ENCODE results near the gene PURB.
"Not testable (repeated sequence)": the region's sequence is repeated elsewhere in the genome, so short reads cannot be mapped to it uniquely, and the experiment has no call there.

PURB gene

DNA sequence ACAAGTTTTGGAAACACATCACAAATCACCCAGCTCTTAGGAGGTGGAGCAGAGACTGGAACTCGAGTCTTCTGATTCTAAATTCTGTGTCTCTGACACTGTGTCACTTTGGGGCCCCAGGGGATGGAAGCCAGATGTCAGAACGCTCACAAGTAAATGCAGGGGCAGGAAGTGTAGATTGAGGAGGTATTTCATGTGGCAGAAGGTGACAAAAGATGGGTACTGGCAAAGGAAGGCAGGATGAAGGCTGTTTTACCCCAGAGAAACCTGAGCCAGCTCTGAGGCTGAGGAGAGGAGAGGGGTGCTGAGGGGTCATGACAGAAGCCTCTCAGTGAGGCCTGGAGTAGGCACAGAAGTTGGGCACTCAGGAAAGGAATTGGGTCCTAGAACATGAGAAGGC, 6.0 kb upstream of the PURB start:
- no peak for DNase-seq

DNA sequence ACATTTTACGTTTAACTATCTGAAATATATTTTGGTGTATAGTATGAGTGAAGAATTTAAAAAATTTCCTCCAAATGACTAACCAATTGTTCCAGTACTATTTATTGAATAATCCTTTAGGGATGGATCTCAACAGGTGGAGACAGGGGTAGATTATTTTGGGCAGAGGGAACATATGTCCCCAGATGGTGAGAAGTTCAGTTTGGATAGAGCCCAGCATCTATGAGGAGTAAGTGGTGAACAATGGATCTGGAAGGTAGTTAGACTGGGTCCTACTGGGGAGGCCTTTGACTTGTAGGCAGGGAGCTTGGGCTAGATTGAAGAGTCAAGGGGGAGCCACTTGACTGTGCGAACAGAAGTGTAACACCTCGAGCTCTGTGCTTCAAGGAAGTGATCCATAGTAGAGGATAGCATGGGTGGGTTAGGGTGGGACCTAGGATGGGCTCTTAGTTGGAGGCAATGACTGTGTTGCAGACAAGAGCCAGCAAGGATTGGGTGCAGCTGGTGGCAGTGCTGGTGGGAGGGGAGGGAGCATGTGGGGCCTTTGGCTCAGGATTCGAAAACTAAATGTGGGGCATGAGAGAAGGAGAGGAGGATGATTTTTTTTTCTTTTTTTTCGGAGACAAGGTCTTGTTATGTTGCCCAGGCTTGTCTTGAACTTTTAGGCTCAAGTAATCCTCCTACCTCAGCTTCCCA, 3.9 kb upstream of the PURB start:
- DNase-seq = no peak

DNA sequence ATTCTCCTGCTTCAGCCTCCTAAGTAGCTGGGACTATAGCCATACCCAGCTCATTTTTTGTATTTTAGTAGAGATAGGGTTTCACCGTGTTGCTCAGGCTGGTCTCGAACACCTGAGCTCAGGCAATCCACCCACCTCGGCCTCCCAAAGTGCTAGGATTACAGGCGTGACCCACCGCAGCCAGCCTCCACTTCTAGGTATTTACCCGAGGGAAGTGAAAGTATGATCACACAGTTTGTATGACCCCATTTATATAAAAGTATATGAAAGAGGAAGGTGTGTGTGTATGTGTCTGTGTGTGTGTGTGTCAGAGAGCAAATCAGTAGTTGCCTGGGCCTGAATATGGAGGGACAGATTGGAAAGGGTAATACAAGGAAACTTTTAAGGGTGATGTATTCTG, 2.0 kb upstream of the PURB start:
- DNase-seq = no peak

DNA sequence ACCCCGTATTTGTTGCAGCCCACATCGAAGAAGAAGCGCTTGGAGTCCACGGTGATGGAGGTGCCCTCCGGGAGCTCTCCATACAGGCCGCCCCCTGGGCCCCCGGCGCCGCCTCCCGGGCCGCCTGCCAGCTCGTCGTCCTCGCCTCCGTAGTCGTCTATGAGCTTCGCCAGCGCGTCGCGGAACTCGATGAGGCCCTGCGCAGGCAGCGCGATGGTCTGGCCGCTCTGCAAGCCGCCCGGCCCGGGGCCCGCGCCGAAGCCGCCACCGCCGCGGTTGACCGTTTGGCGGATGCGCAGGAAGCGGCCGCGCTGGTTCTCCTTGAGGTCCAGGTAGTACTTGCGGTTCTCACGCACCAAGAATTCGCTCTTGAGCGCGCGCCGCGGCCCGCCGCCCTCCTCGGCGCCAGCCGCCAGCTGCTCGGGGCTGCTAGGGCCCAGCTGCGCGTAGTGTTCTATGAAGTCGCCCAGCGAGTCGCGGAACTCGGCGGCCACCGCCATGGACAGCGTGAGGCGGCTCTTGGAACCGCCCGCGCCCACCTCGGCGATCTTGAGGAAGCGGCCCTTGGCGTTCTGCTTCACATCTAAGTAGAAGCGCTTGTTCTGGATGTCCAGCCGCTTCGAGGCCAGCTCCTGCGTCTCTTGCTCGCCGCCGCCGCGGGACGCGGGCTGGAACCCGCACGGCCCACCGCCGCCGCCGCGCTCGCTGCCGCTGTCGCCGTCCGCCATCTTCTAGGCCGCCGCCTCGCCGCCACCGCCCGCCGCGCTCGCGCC, 523 bp downstream of the PURB start:
- no peak for DNase-seq

DNA sequence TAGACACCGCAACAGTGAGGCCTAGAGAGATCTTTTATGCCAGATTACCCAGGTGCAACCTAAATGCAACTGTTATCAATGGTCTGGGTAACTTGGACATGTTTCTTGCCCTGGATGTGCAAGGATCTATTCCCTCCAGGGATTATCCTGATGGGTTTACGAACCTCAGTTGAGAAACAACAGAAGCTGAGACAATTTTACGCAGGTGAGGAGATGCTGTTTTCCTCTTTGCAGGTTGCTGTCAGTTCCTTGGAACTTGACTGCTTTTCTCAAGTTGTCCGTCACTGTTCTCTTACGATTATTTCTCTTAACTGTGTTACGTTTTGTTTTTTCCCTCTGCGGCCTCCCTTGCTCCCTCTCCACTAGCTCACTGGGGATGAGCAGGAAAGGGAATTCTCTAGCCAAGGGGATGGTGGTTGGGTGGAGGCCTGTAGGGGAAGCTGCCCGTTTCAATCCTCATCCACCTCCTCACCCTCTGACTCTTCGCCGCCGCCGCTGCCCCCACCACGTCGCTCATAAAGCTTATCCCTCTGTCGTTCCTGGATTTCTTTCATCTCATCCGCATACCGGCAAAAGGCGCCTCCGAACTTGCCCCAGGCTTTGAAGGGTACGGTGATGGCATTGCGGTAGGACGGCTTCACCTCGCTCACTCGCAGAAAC, 1.2 kb downstream of the PURB start:
- no peak for DNase-seq

DNA sequence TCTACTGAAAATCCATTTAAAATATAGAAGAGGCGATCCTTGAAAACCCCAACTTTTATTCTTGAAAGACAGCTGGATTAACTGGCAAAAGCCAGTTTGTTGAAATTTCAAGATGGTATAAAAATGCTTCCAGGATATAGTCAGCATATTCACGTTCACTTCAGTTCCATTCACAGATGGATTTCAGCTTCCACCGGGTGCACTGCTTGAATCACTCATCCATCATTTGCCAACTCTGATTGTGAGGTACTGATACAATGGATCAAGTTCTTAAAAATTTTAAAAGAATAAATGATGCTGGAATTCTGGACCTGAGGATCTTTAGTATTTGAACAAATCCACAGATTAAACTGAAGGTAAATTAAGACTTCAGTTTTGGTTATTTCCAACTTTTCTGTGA, 2.4 kb downstream of the PURB start:
- no peak for DNase-seq

DNA sequence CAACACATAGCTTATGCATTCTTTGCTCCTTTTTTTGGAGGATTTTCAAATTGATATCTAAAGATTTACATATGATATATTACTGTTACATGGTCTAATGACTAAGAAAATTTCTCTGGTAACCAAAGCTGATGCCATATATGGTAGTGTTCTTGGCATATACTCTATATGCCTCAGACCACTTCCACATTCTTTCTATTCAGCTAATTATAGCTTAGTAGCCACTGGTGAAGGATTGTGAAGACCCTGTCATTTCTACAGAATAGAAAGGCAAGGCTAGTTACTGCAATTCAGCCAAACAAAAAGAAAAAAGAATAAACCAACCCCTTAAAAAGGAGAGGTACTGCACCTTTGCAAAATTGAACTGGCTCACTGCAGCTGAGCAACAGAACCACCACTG, 3.7 kb downstream of the PURB start:
- no peak for DNase-seq

DNA sequence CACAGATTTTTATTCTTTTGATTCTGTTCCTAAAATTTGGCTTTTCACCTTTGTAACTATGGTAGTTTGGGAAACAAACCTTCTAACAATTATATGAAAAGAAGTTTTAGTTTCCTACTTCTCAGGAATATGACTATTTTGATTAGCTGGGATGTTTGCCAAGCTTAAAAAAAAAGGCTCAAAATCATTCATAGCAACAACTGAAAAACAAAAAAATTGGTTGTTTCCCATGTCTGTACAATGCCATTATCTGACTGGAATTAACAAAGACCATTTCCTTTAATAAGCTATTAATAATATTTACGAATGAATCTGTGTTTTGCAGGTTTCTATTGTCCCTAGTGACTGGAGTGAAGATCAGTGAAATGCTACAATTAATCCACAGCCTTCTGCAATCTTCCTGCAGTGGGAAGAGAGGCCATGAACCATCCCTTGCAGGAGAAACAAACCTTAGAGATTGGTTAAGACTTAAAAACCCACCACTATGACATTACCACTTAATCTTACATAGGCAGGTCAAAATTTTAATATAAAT, 4.2 kb downstream of the PURB start:
- DNase-seq = no peak

DNA sequence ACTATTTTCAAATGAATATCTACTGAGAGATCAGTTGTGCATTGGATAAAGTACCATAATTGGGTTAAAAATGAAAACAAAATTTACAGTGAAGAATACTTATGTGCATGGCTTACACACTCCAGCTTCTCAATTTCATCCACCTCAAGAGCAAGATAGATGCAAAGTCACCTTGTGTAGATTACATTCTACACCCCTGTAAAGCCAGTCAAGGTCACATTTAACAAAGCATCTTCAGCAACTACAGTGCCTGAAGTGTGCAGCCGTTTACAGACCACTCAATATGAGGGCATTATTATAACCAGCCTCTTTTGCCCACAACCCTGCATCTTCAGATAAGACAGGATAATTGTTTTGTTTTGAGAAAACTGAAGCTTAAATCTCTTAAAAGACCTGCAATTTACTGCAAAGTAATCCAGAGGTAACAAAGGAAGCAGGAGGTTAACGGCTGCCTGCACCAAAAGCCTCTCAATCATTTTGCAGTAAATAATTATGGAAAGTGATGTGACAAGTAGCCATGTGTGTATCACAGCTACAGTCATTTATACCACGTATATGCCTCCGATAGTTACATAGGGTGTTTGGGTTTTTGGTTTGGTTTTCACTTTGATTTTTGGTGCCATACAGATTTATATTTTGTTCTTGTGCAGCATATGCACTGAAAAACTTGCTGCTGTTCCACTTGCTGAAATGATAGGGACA, 4.9 kb downstream of the PURB start:
- no peak for DNase-seq

DNA sequence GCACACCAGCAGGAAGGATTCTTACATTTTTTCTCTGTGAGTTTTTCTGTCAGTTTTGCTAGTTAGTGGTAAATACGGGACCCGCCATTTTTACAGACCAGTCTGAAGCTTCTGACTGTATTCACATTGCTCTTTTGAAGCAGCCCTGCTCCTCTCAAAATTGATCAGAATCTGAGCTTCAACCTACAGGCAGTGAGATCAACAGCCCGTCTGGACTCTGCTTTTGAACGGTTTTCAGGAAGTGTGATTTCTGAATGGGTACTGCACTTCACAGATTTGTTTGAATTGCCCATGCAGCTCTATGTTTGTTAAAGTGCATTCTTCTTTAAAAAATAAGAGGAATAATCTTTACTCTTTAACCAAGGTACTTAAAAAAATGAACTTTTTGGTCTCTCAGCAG, 8.9 kb downstream of the PURB start:
- DNase-seq = no peak

DNA sequence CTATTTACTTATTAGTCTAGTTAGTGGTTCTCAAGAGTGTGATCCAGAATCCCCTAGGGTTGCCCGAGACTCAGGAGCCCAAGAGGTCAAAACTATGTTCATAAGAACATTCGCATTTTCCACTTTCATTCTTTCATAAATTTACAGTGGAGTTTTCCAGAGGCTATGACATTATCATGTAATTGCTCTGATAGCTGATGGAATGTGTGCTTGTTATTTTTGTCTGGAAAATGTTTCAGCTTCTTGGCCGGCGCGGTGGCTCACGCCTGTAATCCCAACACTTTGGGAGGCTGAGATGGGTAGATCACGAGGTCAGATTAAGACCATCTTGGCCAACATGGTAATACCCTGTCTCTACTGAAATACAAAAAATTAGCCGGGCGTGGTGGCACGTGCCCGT, 10.1 kb downstream of the PURB start:
- no peak for DNase-seq

DNA sequence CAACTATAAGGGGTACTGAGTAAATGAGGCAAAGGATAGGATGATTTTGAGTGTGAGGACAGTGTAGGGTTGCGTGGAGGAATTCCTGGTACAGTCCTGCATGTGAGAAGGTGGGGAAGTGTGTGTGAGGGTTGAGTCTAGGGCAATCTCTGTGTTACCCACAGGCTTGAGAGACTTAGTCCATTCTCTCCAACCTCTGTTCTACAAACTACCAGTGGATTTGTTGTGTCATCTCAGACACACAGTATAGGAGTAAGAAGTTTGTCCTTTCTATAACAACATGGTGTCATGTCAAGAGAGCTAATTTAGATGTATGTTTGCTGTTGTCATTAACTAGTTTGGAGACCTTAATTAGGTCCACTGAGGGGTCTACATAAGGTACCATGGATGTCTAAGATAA, 12.5 kb downstream of the PURB start:
- no peak for DNase-seq

DNA sequence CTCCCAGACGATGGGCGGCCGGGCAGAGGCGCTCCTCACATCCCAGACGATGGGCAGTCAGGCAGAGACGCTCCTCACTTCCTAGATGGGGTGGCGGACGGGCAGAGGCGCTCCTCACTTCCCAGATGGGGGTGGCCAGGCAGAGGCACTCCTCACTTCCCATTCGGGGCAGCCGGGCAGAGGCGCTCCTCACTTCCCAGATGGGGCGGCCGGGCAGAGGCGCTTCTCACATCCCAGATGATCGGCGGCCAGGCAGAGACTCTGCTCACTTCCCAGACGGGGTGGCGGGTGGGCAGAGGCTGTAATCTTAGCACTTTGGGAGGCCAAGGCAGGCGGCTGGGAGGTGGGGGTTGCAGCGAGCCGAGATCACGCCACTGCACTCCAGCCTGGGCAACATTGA, 13.4 kb downstream of the PURB start:
- not testable (repeated sequence) for DNase-seq

DNA sequence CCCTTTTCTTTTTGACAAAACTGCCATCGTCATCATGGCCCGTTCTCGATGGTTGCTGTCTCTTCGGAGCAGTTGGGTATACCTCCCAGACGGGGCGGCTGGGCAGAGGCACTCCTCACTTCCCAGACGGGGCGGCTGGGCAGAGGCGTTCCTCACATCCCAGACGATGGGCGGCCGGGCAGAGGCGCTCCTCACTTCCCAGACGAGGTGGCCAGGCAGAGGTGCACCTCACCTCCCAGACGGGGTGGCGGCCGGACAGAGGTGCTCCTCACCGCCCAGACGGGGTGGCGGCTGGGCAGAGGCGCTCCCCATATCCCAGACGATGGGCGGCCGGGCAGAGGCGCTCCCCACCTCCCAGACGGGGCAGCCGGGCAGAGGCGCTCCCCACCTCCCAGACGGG, 14.6 kb downstream of the PURB start:
- not testable (repeated sequence) for DNase-seq

DNA sequence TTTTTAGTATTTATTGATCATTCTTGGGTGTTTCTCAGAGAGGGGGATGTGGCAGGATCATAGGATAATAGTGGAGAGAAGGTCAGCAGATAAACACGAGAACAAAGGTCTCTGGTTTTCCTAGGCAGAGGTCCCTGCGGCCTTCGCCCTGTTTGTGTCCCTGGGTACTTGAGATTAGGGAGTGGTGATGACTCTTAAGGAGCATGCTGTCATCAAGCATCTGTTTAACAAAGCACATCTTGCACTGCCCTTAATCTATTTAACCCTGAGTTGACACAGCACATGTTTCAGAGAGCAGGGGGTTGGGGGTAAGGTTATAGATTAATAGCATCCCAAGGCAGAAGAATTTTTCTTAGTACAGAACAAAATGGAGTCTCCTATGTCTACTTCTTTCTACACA, 15.0 kb downstream of the PURB start:
- not testable (repeated sequence) for DNase-seq

DNA sequence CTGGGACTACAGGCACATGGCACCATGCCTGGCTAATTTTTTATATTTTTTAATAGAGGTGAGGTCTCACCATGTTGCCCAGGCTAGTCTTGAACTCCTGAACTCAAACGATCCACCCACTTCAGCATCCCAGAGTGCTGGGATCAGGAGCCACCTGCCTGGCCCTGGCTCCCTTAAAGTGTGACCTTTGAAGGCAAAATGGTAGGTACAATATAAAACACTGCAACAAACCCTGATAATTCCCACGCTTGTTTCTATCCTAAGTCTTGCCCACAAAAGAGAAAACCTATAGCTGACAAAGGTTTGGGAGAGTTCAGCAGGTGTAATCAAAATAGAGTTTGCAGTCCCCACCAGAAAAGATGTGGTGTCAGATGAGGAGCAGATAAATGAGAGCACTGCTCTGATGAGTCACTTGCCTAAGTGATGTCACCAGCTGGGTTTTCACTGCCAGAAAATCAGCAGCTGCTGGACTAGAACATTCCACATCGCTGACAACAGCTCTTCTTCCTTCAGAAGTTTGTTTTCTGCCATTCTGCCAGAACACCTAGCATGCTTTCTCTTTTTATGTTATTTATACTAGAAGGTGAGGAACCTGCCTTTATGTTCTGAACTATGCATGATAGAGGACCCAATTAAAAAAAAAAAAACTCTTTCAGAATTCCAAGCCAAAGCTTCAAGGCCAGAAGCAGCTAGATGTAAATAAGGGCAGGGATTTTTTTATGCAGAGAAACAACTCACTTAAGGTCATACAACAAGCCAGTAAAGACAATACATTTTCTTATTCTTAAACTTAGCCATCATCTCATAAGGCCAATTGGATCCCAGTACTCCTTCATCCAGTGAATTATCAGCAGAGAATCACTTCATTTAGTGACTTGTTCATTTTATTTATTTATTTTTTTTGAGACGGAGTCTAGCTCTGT, 18.0 kb downstream of the PURB start:
- peak; percentile 47 for DNase-seq

DNA sequence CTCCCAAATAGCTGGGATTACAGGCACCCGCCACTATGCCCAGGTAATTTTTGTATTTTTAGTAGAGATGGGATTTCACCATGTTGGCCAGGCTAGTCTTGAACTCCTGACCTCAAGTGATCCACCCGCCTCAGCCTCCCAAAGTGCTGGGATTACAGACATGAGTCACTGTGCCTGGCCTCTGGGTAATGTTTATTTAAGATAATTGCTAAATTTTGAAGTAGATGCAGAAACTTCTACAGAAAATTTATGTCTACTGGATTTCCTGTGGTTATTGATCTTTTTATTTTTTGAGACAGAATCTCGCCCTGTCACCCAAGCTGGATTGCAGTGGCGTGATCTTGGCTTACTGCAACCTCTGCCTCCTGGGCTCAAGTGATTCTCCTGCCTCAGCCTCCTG, 23.4 kb downstream of the PURB start:
- not testable (repeated sequence) for DNase-seq

DNA sequence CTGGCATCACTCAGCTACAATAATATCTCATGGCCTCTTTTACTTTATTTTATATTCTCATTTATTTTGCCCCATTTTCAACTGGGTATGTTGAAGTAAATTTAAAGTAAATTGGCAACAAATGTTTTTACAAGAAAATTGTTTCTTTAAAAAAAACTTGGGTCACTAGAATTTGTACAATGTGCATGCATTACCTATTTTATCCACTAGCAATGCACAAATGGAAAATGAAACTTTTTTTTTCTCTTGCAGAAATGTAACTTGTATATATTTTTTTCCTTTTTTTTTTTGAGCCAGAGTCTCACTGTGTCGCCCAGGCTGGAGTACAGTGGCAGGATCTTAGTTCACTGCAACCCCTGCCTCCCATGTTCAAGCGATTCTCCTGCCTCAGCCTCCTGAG, 27.2 kb downstream of the PURB start:
- DNase-seq = no peak

DNA sequence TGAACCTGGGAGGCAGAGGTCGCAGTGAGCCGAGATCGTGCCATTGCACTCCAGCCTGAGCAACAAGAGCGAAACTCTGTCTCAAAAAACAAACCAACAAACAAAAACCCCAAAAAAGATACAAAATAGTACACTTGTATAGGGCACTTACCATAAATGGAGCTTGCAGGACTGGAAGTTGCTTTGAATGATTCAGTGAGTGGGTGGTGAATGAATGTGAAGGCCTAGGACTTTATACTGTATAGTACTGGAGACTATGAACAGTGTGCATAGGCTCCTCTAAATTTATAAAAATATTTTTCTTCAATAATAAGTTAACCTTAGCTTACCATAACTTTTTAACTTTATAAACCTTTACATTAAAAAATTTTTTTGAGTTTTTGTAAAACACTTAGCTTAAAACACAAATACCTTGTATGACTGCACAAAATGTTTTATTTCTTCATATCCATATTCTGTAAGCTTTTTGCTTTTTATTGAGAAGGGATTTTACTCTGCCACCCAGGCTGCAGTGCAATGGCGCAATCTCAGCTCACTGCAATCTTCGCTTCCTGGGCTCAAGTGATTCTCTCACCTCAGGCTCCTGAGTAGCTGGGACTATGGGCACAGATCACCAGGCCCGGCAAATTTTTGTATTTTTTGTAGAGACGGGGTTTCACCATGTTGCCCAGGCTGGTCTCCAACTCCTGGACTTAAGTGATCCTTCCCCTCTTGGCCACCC, 30.5 kb downstream of the PURB start:
- DNase-seq = no peak

DNA sequence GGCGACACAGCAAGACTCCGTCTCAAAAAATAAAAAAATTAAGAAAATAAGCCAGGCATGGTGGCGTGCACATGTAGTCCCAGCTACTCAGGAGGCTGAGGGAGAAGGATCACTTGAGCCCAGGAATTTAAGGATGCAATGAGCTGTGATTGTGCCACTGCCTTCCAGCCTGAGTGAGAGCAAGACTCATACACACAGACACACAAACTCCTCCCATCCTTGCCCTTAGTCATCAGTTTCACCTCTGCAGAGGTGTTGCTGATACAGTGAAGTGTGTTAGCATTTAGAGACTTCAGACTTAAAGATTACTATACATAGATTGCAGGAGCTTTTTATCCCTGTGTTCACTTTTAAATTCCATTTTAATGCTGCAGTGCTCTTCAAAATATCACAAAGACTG, 31.9 kb downstream of the PURB start:
- no peak for DNase-seq

DNA sequence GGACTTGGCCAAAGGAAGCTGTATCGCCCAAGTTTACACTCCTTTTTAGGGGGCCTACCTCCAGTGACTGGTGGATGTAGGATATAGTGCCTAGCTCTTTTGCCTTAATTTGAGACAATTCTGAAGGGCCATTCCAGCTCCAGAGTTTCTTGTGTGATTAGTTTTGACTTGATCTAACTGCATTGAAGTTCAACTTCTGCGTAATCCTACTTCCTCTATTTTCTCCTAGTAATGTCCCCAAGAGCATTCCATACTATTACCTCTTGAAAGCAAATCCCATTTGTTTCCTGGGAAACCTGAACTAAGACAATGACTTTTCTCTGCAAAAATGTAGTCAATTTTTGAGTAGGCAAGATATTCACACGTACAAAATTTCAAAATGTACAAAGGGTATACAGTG, 32.7 kb downstream of the PURB start:
- no peak for DNase-seq
